ENCODE results near the gene DOCK2.

DNA sequence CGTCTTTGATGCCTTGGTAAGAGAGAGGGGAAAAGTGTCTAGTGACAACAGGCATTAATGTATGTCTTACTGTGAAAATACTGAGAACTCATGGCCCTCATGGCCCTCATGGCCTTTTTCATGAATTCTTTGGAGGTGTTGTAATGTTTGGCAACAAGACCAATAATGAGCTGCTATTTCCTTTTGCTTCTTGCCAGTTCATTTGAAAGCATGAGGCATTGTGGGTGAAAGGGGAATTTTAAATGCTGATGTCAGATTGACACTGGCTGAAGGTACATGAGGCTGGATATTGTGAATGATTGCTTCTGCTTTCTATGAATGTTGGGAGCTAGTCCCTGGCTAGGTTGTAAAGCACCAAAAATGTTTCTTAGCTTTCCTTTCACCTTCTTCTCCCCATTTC is 79.2 kb downstream of the DOCK2 start:
- TF ChIP-seq, protein P1, sequence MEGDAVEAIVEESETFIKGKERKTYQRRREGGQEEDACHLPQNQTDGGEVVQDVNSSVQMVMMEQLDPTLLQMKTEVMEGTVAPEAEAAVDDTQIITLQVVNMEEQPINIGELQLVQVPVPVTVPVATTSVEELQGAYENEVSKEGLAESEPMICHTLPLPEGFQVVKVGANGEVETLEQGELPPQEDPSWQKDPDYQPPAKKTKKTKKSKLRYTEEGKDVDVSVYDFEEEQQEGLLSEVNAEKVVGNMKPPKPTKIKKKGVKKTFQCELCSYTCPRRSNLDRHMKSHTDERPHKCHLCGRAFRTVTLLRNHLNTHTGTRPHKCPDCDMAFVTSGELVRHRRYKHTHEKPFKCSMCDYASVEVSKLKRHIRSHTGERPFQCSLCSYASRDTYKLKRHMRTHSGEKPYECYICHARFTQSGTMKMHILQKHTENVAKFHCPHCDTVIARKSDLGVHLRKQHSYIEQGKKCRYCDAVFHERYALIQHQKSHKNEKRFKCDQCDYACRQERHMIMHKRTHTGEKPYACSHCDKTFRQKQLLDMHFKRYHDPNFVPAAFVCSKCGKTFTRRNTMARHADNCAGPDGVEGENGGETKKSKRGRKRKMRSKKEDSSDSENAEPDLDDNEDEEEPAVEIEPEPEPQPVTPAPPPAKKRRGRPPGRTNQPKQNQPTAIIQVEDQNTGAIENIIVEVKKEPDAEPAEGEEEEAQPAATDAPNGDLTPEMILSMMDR (IDR thresholded peaks at IDR 0.05): no peak
- TF ChIP-seq, protein P2, sequence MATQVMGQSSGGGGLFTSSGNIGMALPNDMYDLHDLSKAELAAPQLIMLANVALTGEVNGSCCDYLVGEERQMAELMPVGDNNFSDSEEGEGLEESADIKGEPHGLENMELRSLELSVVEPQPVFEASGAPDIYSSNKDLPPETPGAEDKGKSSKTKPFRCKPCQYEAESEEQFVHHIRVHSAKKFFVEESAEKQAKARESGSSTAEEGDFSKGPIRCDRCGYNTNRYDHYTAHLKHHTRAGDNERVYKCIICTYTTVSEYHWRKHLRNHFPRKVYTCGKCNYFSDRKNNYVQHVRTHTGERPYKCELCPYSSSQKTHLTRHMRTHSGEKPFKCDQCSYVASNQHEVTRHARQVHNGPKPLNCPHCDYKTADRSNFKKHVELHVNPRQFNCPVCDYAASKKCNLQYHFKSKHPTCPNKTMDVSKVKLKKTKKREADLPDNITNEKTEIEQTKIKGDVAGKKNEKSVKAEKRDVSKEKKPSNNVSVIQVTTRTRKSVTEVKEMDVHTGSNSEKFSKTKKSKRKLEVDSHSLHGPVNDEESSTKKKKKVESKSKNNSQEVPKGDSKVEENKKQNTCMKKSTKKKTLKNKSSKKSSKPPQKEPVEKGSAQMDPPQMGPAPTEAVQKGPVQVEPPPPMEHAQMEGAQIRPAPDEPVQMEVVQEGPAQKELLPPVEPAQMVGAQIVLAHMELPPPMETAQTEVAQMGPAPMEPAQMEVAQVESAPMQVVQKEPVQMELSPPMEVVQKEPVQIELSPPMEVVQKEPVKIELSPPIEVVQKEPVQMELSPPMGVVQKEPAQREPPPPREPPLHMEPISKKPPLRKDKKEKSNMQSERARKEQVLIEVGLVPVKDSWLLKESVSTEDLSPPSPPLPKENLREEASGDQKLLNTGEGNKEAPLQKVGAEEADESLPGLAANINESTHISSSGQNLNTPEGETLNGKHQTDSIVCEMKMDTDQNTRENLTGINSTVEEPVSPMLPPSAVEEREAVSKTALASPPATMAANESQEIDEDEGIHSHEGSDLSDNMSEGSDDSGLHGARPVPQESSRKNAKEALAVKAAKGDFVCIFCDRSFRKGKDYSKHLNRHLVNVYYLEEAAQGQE (IDR thresholded peaks at IDR 0.05; ENCODE audit: insufficient read depth in 1 of 2, low read depth in 2 of 2, low read length in 1 of 2): no peak
- TF ChIP-seq POLR2AphosphoS5 (IDR thresholded peaks at IDR 0.05; ENCODE audit: low read depth, low read length) (no peak), SIN3A (IDR thresholded peaks at IDR 0.05; ENCODE audit: borderline replicate concordance, insufficient read depth, low read depth, low read length) (no peak), TCF7L2 (IDR thresholded peaks at IDR 0.05; ENCODE audit: low read depth, low read length) (no peak)
